MM.1S (cell line): ENCODE measurements around the gene RRM1.

Experiments
- EZH2 ChIP-seq: fragments of 300-600 bp; sonication (generic); optimal IDR thresholded peaks from 2 replicates; pipeline ENCODE3; 2017; ENCODE audit warnings: low read depth, mild to moderate bottlenecking, antibody characterized with exemption, low read length, mixed read lengths
- EZH2phosphoT487 ChIP-seq: fragments of 300-600 bp; sonication (generic); IDR thresholded peaks from 2 replicates; pipeline ENCODE4 v1.6.1; 2018; ENCODE audit warnings: antibody characterized with exemption, low read length
- TF ChIP-seq, protein P1 (sequence below): fragments of 300-600 bp; sonication (generic); IDR thresholded peaks from 2 replicates; pipeline ENCODE4 v1.5.1; 2016; ENCODE audit warnings: antibody characterized with exemption, low read length, mixed read lengths

DNA sequence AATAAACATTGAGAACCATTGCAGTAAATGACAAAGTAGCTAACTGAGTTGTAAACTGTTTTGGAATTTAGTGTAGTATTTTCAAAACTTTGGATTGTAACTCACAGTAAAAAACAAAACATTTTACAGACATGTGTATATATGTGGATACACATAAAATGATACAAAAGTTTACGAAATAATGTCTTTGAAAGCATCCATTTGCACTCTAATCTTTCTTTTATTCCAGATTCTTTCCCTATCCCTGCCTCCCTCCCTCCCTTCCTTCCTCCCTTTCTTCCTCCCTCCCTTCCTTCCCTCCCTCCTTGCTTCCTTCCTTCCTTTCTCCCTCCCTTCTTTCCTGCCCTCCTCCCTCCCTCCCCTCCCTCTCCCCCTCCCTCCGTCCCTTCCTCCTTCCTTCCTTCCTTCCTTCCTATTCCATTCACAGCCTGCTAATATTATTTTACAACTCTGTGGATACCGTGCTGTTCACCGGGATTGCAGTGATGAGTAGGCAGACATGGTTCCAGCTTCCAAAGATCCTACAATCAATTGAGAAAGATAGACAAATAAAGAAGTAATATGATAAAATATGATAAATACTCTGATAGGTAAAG, 3.5 kb downstream of the RRM1 start:
- TF ChIP-seq, protein P1, sequence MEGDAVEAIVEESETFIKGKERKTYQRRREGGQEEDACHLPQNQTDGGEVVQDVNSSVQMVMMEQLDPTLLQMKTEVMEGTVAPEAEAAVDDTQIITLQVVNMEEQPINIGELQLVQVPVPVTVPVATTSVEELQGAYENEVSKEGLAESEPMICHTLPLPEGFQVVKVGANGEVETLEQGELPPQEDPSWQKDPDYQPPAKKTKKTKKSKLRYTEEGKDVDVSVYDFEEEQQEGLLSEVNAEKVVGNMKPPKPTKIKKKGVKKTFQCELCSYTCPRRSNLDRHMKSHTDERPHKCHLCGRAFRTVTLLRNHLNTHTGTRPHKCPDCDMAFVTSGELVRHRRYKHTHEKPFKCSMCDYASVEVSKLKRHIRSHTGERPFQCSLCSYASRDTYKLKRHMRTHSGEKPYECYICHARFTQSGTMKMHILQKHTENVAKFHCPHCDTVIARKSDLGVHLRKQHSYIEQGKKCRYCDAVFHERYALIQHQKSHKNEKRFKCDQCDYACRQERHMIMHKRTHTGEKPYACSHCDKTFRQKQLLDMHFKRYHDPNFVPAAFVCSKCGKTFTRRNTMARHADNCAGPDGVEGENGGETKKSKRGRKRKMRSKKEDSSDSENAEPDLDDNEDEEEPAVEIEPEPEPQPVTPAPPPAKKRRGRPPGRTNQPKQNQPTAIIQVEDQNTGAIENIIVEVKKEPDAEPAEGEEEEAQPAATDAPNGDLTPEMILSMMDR, result no peak
- TF ChIP-seq EZH2phosphoT487 (no peak), EZH2 (no peak)
